GM19438 (cell line): ENCODE data around the gene XRRA1.
"Not testable (repeated sequence)": the region's sequence is repeated elsewhere in the genome, so short reads cannot be mapped to it uniquely, and the experiment has no call there.

Source experiments
- ATAC-seq: cut with Tn5 transposase; IDR thresholded peaks from one replicate; pipeline ENCODE4 v1.9.1; 2021; ENCODE audit warnings: low read depth; ENCODE audit not compliant: unreplicated experiment

Gene XRRA1

DNA sequence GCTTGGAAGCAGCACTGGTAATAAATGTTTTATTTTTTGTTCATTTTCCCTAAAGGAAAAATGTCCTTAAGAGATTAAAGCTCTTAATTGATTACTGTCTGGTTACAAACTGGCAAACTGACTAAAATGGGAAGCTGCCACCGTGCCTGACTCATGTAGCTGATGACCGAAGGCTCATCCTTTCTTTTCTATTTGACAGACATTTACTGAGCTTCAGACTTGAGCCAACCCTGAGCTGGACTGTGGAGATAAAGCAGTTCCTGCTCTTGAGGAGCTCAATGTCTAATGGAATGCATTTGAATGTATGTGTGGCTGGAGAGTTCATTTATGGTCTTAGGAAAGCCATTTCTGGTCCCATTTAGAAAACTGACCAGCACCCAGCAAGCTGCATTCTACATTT lies 108.9 kb downstream of the XRRA1 start:
- no peak for ATAC-seq

DNA sequence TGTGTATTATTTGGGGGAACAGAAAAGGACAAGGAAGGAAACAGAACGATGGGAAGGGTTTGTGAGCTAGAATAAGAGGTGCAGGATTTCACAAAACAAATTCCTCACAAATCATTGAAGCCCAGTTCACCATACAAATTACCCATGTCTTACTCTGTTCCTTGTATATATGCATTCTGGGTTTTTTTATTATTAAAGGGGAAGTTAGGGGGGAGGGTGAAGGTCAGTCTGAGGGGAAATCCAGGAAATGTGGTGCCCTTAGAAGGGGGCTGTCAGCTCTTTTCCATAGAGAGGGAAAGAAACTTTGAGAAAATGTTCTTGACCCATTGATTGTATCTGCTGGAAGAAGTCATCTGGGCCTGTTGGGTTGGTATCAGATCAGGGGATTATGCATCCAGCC lies 109.4 kb downstream of the XRRA1 start:
- no peak for ATAC-seq

DNA sequence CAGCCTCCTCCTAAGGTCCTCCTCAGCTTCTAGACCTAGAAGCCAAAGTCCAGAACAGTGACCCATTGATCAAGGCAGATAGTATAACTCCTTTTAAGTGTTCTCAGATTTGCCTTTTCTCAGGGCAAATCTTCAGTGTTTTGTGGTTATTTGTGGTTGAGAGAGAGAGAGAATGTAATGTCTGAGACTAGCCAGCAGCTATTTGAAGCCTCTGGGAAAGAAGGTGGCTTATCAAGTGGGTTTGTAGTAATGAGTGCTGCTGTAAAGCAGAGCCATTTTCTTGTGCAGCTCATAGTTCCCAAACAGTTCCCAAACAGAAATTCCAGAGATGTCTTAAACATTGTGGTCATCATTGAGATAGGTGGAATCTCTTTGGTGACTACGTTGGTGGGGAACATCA lies 110.7 kb downstream of the XRRA1 start:
- ATAC-seq = no peak

DNA sequence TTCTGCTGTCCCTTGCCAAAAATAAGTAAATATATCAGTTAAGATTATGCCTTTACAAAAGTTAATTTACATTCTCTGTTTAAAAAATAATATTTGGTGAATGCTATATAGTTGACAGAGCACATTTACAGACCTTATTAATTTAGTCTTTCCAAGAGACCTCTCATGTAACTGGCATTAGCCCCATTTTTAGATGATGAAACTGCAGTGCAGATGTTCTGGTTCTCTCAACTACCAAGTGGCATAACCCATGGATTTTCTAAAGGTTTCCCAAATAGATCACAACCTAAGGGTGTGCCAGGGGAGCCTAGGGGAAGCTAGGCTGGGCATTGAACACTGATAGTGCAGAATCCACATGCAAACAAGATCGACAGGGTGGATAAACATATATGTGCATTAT lies 111.7 kb downstream of the XRRA1 start:
- no peak for ATAC-seq

DNA sequence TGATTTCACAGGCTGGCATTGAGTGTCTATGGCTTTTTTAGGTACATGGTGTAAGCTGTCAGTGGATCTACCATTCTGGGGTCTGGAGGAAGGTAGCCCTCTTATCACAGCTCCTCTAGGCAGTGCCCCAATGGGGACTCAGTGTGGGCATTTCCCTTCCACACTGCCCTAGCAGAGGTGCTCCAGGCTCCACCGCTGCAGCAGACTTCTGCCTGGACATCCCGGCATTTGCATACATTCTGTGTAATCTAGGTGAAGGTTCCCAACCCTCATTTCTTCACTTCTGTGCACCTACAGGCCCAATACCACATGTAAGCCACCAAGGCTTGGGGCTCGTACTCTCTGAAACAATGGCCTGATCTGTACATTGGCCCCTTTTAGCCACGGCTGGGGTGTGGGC lies 122.0 kb downstream of the XRRA1 start:
- ATAC-seq = no peak

DNA sequence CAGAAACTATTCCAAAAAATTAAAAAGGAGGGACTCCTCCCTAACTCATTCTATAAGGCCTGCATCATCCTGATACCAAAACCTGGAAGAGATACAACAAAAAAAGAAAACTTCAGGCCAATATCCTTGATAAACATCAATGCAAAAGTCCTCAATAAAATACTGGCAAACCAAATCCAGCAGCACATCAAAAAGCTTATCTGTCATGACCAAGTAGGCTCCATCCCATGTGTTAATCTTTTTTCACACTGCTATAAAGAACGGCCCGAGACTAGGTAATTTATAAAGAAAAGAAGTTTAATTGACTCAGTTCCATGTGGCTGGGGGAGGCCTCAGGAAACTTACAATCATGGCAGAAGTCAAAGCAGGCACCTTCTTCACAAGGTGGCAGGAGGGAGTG lies 123.3 kb downstream of the XRRA1 start:
- ATAC-seq = not testable (repeated sequence)

DNA sequence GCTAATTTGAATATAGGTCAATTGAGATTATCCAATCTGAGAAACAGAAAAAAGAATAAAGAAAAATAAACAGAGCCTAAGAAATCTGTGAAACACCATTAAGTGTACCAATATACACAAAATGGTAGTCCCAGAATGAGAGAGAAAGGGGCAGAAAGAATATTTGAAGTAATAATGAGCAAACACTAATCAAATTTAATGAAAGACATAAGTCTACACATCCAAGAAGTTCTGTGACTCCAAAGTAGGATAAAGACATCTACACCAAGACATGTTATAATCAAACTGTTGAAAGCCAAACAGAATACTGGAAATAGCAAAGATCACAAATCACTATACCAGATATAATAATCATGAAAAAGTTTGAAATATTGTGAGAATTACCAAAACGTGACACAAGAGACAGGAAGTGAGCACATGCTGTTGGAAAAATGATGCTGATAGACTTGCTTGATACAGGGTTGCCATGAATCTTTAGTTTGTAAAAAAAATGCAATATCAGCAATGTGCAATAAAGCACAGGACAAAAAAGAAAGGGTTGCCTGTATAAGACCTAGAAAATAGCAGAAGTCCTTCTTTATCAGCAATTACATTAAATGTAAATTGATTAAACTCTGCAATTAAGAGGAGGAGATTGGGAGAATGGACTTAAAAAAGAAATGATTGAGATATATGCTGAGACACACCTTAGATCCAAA lies 124.5 kb downstream of the XRRA1 start:
- ATAC-seq = no peak

DNA sequence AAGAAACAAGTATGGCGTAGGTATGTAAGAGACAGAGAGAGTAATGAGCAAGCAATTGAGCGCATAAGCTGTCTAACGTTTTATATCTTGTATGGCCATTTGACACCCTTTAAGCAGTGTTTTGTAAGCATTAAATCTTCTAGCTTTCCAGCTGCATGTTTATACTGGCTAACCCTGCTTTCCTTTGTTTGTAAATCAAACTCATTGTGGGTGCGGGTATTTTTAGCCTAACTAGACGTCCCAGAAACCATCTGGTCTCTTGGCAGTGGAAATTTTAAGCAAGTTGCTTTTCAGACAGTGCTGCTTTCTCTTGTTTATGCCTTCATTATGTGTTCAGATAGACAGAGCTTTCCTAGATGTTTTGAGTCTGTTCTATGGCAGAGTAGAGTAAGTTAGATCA lies 126.7 kb downstream of the XRRA1 start:
- no peak for ATAC-seq

DNA sequence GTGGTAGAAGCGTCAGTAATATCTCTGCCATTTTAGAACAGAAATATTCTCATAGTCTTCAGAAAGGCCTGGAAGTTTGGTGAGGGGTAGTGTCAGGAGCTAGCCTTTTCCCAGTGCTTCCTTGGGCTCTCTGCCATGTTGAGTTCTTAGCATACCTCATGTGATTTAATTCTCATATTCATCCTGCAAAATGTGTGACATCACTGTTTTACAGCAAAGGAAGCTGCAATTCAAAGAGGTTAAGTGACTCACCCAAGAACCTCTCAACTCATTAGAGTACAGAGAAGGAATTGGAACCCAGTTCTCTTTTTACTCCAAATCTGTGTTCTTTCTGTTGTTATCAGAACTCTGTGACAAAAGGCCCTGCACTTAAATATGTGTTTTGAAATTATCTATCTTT lies 128.1 kb downstream of the XRRA1 start:
- no peak for ATAC-seq

DNA sequence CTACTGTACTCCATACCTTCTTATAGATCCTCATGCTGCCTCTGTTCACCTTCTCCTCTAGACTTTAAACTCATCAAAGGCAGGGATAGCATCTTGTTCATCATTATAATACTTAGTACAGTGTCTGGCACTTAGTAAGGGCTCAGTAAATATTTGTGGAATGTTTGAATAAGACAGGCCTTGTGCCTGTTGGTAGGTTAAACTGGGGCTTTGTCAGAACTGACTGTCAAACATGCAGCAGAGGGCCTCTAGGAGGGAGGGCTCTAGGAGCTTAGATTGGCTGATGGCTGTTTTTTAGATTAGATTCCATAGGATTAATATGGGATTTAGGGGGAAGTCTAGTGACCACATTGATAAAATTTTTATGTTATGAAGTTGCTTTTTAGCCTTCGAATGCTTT lies 129.5 kb downstream of the XRRA1 start:
- no peak for ATAC-seq

DNA sequence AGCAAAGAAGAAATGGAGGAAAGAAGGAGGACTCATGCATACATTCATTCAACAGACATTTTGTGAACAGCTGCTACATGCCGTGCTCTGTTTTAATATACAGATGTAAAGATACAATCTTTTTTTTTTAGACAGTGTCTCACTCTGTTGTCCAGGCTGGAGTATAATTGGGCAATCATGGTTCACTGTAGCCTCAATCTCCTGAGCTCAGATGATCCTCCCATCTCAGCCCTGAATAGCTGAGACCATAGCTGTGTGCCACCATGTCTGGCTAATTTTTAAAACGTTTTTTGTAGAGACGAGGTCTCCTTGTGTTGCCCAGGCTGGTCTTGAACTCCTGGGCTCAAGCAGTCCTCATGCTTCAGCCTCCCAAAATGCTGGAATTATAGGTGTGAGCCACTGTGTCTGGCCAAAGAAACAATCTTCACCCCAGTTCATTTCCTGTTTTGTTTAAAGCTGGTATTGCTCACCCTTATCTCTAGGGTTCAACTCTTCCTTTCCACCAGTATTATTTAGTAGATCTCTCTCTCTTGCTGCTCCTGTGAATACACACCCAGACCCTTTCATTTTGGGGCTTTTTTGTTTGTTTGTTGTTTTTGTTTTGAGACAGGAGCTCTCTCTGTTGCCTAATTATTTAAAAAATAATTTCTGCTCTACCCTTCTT lies 130.5 kb downstream of the XRRA1 start:
- ATAC-seq = no peak

DNA sequence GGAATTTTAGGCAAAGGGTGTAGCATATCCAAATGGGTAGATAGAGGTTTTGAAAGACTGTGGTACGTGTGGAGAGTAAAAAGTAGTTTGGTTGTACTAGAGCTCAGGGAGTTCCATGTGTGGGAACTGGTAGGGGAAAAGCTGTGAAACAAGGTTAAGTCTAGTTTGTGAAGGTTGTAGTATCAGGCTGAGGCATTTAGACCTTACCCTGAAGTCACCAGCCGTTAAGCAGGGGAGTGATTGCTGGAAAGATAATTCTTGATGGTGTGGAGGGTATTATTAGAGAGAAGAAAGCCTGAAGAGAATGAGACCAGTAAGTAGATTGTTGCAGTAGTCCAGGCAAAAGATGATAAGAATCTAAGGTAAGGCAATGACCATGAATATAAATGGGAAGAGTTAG lies 132.2 kb downstream of the XRRA1 start:
- ATAC-seq = no peak

DNA sequence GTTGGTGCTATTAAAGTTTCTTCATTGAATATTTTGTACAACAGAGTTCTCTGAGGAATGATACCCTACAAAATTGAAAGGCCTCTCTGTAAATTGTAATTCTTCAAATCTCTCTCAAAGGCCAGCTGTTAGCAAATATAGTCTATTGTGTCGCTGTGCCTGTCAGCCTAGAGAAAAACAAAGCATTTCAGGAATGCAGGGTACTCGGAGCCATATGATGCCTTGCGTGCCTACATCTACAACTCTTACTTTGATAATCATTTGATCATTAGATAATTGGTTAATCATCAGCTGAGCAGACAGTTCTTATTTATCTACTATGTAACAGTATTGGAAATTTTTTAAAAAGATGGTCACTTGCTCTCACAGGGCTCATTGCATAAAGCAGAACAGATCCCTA lies 132.9 kb downstream of the XRRA1 start:
- no peak for ATAC-seq

DNA sequence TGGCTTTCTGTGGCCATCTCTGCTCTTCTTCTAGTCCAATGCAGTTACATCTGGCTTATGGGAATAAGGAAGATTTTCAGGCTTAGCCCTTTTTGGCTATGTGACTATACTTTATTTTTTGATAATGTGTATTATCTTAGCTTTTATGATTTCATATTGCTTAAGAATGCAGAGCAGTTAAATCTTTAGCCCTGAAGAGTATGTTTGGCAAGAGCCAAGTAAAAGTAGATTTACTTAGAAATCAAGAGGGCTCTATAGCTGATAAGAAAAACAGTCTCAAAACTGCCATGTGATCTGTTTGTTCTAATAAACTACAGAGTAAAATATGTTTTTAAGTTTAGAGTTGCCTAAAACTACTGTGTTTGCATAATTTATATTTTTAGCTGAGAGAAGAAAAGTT lies 139.1 kb downstream of the XRRA1 start:
- ATAC-seq = no peak

DNA sequence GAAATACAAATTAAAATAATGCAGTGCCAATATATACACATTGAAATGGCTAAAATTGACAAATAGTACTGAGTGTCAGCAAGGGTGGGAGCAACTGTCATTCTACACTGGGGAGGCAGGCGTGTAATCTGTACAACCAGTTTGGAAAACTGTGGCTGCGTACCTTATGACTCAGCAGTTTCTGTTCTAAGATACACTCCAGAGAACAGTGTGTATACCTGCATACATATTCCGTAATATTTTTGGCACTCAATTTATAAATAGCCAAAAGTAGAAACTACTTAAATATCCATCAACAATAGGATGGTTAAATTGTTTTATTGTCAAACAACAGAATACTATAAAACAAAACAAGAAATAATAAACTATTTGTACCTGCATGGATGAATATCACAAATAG lies 142.6 kb downstream of the XRRA1 start:
- ATAC-seq = no peak

DNA sequence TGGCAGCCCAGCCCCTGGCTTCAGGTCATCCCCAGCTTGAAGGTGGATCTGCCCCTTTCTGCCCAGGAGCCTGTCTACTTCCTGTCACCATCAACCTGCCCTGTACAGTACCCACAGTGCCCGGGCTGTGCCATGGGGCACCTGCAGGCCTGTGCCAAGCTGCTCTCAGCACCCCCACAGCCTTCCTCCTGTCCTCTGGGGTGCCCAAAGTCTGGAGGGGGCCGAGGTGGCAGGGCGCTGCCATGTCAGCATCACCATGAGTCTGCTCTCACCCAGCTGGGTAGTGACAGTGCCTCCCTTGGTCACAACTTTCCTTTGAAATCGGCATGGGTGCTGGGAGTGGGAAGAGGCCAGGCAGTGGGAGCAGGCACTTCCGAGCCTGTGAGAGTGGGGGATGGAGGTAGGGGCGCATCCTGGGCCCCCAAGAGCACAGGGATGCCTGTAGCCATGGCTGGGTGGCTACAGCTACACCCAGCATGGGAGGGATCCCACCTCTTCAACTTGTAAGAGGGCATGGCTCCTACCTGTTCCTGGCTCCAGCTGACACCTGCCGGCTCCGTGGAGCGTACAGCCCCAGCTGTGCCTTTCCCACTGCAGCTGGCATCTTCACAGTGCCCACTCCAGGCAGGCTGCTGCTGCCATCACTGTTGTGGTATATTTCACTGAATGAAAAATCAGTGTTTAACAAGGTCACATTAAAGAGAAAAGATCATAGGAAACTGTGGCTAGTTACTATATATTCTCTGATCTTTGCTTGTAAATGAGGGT lies 157.4 kb downstream of the XRRA1 start:
- ATAC-seq = no peak
